Right lobe of liver (tissue), 4 donors: ENCODE data around the gene FNDC10.
"Not testable (repeated sequence)": the region's sequence is repeated elsewhere in the genome, so short reads cannot be mapped to it uniquely, and the experiment has no call there.

Experiments used
- CTCF ChIP-seq, 4 donors: fragments of 200-600 bp in 3 of 4; fragments of 450-650 bp in 1 of 4; IDR thresholded peaks; one replicate each; pipeline versions ENCODE4 v1.5.1 to v1.8.0; 2016 to 2022; ENCODE audit warnings: antibody characterized with exemption in 4 of 4, mild to moderate bottlenecking in 2 of 4
- POLR2A ChIP-seq: fragments of 450-650 bp; IDR thresholded peaks from one replicate; pipeline ENCODE4 v1.6.1; 2017; ENCODE audit warnings: antibody characterized with exemption, mild to moderate bottlenecking
- donor health status: DM: no; HTN: no; CAD: no.
- donor health status: DM: no; HTN: no; CAD: no.
- donor health status: DM: no; HTN: yes; CAD: no.

GRCh38 chr1:1648265-1648664 lies 48.3 kb upstream of the FNDC10 start:
- not testable (repeated sequence) for TF ChIP-seq POLR2A; CTCF (IDR thresholded peaks at IDR 0.05)
